ENCODE data around the gene ROR2.

ROR2 gene

DNA sequence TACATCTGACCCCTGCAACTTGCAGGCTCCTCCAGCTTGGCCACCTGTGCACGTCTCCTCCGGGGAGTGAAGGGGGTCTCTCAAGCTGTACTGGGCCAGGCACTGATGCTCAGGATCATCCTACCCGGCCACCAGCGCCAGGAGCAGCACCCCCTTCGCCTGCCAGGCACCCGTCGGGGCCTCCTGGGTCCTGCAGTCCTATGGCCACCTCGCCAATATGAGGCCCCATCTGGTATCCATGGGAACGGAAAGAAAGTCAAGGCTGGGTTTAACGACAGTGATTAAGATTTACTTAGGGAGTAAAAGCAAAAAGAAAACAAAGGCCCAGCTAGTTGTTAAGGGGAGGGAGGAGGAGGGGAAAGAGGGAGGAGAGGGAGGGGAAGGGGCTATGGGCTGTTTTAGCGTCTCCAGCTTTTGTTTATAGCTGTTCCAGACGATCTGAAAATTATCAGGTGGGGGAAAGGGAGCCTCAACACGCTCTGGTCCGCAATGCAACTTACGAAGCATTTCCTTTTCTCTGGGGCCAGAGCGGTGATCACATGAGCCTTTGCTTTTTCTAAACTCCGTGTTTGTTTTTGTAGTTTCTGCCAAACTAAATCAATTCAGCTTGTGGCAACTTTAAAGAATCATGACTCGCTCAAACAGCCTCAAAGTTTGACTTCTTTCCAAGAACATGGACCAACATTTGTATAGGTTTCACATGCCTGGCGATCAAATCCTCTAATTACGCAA is 132.4 kb downstream of the ROR2 start:
- DNase-seq (ENCODE audit: low read depth in 2 of 2), result no peak

GRCh38 chr9:91817106-91817492 is 132.9 kb downstream of the ROR2 start:
- no peak for DNase-seq (ENCODE audit: low read depth in 2 of 2)

GRCh38 chr9:91816356-91816755 is 133.7 kb downstream of the ROR2 start:
- DNase-seq (ENCODE audit: low read depth in 2 of 2), result no peak

GRCh38 chr9:91815896-91816295 is 134.1 kb downstream of the ROR2 start:
- no peak for DNase-seq (ENCODE audit: low read depth in 2 of 2)

GRCh38 chr9:91814753-91815152 is 135.3 kb downstream of the ROR2 start:
- no peak for DNase-seq (ENCODE audit: low read depth in 2 of 2)

DNA sequence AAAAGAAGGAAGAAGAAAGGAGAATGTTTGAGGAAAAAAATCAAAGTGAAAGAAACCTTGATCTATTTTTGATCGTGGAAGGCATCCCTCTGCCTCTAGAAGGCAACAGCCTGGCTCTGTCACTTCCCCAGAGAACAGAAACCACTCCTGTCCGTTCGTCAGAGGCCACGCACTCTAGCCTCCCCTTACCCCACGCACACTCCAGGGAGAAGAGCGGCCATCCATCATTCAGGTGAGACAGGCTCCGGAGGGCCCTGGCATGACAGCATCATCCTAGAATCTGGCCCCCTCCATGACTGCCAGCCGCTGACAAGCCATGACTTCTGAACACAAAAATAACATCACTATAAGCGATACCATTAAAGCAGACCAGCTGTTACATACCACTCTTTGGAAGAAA is 135.8 kb downstream of the ROR2 start:
- DNase-seq (ENCODE audit: low read depth in 2 of 2), result no peak

DNA sequence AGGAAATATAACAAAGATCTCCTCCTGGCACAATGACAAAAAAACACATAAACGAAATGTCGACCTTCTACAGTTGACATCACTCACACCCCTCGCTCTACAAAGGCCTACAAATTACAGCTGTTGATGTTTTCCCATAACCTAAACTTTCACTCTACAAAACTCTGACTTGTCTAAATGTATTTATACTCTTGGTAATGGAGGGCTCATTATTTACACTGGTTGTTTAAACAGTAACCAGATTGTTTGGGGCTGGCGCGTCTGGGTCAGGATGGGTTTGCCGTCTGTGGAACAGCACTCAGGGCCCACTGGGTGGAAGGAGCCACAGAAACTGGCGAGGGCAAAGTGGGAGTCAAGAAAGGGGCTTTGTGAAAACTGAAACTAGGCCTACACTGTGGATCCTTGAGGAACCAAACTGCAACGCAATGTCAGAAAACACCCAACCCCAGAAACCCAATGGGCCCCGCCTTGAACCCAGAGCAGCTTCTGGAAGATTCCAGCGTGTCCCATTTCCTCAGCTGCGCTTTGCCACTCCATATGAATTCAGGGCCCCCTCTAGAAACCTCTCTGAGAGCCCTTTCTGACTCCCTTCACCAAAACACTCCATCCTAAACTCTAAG is 136.7 kb downstream of the ROR2 start:
- no peak for DNase-seq (ENCODE audit: low read depth in 2 of 2)

- no peak for DNase-seq (ENCODE audit: low read depth in 2 of 2)
Measured at GRCh38 chr9:91812191-91812590, 137.8 kb downstream of the ROR2 start.

GRCh38 chr9:91811024-91811909 is 138.8 kb downstream of the ROR2 start:
- DNase-seq (ENCODE audit: low read depth in 2 of 2), result no peak

DNA sequence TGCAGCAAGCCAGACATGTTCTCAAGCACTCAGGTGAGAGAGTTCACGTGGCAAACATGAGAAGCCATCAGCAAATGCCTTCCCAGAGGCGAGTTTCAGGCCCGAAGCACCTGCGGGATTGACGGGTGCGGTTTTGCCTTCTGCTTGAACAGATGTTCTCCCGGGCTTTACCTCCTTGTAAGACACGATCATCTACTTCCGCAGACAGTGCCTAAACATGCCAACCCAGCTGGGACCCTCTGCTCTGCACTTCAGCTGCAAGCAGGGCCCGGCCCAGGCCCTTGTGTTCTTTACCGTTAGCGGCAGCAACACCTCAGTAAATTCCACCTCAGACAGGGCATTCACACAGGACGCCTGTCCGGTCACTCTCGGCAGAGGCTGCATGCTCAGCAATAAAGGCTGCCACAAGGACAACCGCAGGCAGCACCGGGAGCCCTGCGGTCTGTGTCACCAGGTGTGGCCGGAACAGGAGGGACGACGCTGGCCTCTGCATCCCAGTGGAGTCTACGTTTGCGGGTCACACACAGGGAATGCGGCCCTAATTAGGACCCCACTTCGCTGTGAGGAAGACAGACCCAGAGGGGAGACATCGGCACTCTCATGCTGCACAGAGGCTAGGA is 139.6 kb downstream of the ROR2 start:
- DNase-seq (ENCODE audit: low read depth in 2 of 2), result no peak

DNA sequence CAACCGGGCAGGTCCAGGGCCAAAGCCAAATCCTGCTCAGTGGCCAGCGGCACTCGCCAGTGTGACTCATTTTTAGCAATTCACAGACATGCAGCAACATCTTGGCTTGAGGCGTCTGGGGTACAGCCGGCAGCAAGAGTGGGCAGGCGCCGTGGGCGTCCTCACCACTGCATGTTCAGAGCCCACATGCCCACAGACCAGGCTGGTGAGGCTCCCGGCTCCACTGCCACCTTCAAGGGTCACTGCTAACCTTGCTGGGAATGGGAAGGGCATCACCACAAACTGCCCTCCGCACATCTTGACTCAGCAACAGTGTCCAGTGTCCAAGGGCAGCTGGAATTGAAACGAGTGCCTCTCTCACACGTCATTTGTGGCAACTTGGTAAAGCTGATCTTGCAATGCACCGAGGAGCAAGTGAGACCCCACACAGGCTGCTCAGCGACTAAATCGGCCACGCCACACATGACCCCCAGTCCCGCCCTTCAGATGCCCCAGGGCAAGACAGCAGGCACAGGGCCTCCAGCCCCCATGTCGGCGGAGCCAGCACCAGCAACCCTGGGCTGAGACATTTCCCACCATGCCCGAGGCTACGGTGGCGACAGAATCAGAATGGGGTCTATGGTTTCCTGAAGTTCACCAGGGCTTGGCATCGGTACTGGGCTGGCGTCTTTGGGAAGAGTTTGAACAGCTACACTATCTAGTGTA is 140.3 kb downstream of the ROR2 start:
- no peak for DNase-seq (ENCODE audit: low read depth in 2 of 2)

GRCh38 chr9:91807643-91808246 is 142.3 kb downstream of the ROR2 start:
- no peak for DNase-seq (ENCODE audit: low read depth in 2 of 2)

GRCh38 chr9:91805031-91805430 is 145.0 kb downstream of the ROR2 start:
- no peak for DNase-seq (ENCODE audit: low read depth in 2 of 2)

- DNase-seq (ENCODE audit: low read depth in 2 of 2), result no peak
Measured at GRCh38 chr9:91803970-91804752, 145.9 kb downstream of the ROR2 start.

GRCh38 chr9:91803151-91803940 is 146.7 kb downstream of the ROR2 start:
- DNase-seq (ENCODE audit: low read depth in 2 of 2), result no peak

DNA sequence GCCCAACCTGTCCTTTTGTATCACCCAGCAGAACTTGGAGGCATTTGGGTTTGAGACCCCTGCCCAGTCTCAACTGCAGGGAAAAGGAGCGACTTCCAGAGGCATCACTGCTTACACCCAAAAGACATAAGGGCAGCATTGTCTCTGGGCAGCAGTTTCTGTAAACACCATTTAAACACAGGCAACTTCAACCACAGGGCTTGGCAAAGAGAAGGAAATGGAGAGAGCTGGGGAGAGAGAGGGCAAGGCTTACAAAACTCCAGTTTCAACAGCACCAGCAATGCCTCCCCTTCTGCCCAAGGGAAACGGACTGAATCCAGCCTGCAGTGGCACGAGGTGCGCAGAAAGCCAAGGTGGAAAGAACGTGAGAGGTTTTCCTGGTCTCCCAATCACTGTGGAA is 147.6 kb downstream of the ROR2 start:
- no peak for DNase-seq (ENCODE audit: low read depth in 2 of 2)

DNA sequence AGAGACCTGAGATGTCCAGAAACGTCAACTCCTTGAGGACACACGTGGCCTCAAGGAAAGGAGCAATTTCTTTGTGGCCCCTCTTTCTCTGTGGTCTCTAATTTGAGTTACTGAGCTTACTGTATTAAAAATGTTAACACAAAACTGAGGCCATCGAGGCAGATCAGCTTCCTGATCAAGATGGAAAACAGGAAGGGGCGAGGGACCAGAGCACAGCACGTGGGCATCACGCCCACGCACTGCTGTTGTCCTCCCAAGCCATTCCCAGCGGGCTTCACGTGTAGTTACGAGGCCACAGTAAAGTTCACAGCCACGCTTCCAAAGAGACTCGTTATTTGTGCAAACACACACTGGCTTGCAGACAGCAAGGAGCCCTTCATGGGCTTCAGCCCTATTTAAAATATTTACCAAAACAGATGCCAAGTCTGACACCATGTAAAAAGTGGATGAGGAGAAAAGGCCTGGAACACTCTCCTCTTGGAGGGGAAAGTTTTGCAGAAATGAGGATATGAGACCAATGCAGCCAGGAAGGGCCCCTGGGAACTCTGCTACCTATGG is 149.5 kb downstream of the ROR2 start:
- DNase-seq (ENCODE audit: low read depth in 2 of 2), result no peak

GRCh38 chr9:91799113-91799744 is 150.8 kb downstream of the ROR2 start:
- DNase-seq (ENCODE audit: low read depth in 2 of 2), result no peak

Measured in stimulated activated CD4-positive, alpha-beta T cell treated with anti-CD3 and anti-CD28 coated beads, Interleukin-4, amount 100 ng/mL, for 48 hours (primary cell).